MM.1S (cell line): ENCODE data around the gene PGAP1.

Experiments used
- EZH2phosphoT487 ChIP-seq: fragments of 300-600 bp; sonication (generic); IDR thresholded peaks from 2 replicates; pipeline ENCODE4 v1.6.1; 2018; ENCODE audit warnings: antibody characterized with exemption, low read length
- TF ChIP-seq, protein P1 (sequence below): fragments of 300-600 bp; sonication (generic); IDR thresholded peaks from 2 replicates; pipeline ENCODE4 v1.5.1; 2016; ENCODE audit warnings: antibody characterized with exemption, low read length, mixed read lengths

DNA sequence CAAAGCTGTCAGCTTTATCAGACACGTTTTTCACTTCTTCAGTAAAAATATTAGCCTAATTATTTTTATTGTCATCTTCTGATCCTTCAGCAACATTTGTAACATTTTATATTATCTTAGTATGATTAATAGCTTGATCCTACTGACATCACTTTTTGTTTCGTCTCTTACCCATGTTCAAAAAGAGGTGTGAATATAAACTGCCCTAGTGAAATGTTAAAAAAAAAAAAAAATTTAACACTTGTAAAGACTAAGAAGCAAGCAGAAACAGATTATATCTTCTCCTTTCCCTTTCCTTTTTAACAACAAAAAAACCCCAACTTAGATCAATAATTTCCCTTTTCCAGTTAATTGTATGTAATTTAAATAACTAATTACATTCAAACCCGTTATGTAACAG, 81.1 kb downstream of the PGAP1 start:
- TF ChIP-seq, protein P1, sequence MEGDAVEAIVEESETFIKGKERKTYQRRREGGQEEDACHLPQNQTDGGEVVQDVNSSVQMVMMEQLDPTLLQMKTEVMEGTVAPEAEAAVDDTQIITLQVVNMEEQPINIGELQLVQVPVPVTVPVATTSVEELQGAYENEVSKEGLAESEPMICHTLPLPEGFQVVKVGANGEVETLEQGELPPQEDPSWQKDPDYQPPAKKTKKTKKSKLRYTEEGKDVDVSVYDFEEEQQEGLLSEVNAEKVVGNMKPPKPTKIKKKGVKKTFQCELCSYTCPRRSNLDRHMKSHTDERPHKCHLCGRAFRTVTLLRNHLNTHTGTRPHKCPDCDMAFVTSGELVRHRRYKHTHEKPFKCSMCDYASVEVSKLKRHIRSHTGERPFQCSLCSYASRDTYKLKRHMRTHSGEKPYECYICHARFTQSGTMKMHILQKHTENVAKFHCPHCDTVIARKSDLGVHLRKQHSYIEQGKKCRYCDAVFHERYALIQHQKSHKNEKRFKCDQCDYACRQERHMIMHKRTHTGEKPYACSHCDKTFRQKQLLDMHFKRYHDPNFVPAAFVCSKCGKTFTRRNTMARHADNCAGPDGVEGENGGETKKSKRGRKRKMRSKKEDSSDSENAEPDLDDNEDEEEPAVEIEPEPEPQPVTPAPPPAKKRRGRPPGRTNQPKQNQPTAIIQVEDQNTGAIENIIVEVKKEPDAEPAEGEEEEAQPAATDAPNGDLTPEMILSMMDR, result no peak
- TF ChIP-seq EZH2phosphoT487, result no peak
